ENCODE data around the gene CEP170. TPM values are rescaled to one million over a fixed set of nuclear protein-coding genes. Genes with fewer than 3 reads are reported as not detected.
"Not testable (repeated sequence)": the region's sequence is repeated elsewhere in the genome, so short reads cannot be mapped to it uniquely, and the experiment has no call there.

Gene CEP170
- total and polyA plus RNA-seq, 2 experiments from 2014 or later, result 93.1 to 104 TPM

GRCh38 chr1:243216741-243217140 is 38.3 kb downstream of the CEP170 start (continued):
- TF ChIP-seq REST (IDR thresholded peaks at IDR 0.05; ENCODE audit: unreplicated experiment) (no peak), ETS1 (IDR thresholded peaks at IDR 0.05) (no peak), CTCF (conservative IDR thresholded peaks at IDR 0.05; ENCODE audit: low read depth in 2 of 2) (no peak), CREB1 (CRISPR knock-in tag; IDR thresholded peaks at IDR 0.05; ENCODE audit: low read depth) (no peak), JUNB (IDR thresholded peaks at IDR 0.05; ENCODE audit: unreplicated experiment) (no peak), ZNF114 (CRISPR knock-in tag; IDR thresholded peaks at IDR 0.05) (no peak)

DNA sequence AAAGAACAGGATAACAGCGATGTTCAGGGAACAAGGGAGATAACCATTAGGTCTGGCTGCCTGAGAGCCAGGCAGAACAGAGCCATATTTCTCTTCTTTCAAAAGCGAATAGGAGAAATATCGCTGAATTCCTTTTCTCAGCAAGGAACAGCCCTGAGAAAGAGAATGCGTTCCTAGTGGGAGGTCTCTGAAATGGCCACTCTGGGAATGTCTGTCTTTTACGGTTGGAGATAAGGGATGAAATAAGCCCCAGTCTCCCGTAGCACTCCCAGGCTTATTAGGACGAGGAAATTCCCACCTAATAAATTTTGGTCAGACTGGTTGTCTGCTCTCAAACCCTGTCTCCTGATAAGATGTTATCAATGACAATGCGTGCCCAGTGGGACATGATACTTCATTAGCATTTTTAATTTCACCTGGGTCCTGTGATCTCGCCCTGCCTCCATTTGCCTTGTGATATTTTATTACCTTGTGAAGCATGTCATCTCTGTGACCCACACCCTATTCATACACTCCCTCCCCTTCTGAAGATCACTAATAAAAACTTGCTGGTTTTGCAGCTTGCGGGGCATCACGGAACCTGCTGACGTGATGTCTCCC is 39.7 kb downstream of the CEP170 start:
- H3K4me2 ChIP-seq; H4K20me1 ChIP-seq (replicated peaks; ENCODE audit: insufficient read depth); H3K27me3 Mint-ChIP-seq (ENCODE audit: insufficient read depth, low read depth, poor library complexity); H3K4me3 ChIP-seq; H3K9me3 Mint-ChIP-seq; H3K4me1 ChIP-seq (ENCODE audit: insufficient read depth); ATAC-seq; H2AFZ ChIP-seq; H3F3A ChIP-seq (replicated peaks; ENCODE audit: low read depth); H3K9me2 ChIP-seq (ENCODE audit: insufficient read depth); H3K36me3 ChIP-seq (ENCODE audit: insufficient read depth); H3K27me3 ChIP-seq (ENCODE audit: insufficient read depth): not testable (repeated sequence)
- peak; percentile 18 for DNase-seq (ENCODE audit: low spot score)
- peak overlapping the region; percentile 46 for H3K27ac Mint-ChIP-seq
- H3K36me3 Mint-ChIP-seq (ENCODE audit: low read depth), result peaks cover 39% of the 10 kb centered on the region; the same call in 2 of the 3 replicates
- H3K4me3 Mint-ChIP-seq, result peak overlapping the region; percentile 24; the same call in 2 of the 3 replicates
- H3K4me1 Mint-ChIP-seq, result peaks cover 28% of the 10 kb centered on the region
- Histone ChIP-seq H3K27ac (ENCODE audit: low read depth) (0 out of 2 replicates have a peak overlapping the region, but pooled peaks have one; percentile 10), H3K79me2 (replicated peaks; ENCODE audit: insufficient read depth) (peaks cover 57% of the 10 kb centered on the region)

Data from GM23338 (cell line).